Activated CD4-positive, alpha-beta T cell treated with anti-CD3 and anti-CD28 coated beads, Interleukin-2, amount 50 U/mL, for 48 hours (primary cell): Measurements from ENCODE around the gene ARHGEF10L.

Experiments
- DNase-seq, 2 experiments: peaks; one replicate each; pipeline ENCODE4 v3.0.0-alpha.2; 2020

The ARHGEF10L gene

DNA sequence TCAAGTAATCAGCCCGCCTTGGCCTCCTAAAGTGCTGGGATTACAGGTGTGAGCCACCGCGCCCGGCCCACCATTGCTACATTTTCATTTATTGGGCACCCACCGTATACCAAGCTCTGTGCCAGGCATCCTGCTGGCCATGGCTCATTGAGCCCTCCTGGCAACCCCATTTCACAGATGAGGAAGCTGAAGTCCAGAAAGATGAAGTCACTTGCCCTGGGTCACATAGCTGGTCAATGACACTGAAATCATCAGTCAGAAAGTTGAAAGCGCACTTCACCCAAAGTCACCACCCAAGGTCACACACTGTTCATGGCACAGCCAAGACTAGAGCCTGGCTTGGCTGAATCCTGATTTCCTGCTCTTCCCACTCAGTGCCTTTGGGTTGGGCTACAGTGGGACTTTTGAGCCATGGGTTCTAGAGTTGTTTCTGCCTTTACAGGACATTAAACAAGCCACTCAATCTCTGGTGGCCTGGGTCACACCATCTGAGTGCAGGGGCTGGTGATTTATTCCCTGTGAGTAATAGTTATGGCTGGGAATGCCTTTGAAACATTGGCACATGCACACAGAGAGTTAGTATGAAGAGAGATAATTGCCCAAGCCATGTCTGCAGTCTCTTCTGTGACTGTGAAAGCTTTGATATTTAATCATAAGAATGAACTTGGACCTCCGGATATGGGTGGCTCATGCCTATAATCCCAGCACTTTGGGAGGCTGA is 16.0 kb upstream of the ARHGEF10L start:
- no peak for DNase-seq

DNA sequence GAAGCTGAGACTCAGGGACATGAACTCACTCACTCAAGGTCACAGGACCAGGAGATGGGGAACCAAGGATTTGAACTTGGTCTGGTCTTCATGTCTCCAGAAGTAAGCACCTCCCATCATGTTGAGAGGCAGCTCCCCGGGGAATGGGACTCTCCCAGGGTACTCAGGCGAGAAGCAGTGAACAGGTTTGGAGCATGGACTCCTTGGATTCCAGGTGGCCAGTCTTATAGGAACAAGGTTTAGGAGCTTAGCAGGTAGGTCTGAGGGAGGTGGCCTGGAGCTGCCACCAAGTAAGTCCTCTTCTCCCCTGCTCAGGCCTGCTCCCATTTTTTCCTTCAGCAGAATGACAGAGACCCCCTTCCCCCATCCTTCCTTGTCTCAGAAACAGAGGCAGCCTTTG is 14.9 kb upstream of the ARHGEF10L start:
- DNase-seq: no peak

DNA sequence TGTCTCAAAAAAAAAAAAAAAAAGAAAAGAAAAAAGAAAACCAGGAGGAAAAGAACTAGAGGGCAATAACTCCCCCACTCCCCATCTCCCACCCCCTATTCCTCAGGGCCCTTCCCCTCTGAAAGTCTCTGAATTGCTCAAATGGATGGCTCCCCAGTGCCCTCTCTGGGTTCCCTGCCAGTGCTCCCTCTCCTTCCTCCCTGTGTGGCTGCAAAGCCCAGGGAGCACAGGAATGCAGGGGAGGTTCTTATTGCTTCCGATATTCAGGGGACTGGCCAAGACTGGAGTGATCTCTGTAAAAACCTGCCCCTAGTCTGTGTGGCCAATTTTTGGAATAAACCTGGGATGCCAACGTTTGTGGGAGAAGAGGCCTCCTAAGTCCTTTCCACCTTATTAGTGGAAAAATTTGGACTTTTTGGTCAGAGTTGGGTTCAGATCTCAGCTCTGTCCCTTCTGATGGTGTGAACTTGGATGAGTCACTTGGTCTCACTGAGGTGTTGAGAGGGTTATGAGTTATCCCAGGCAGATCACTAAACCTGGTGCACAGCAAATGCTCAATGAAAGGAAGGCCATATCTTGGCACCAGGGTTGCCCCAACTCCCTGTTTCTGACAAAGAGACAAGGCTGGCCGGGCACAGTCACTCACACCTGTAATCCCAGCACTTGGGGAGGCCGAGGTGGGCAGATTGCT is 13.4 kb upstream of the ARHGEF10L start:
- DNase-seq: no peak

DNA sequence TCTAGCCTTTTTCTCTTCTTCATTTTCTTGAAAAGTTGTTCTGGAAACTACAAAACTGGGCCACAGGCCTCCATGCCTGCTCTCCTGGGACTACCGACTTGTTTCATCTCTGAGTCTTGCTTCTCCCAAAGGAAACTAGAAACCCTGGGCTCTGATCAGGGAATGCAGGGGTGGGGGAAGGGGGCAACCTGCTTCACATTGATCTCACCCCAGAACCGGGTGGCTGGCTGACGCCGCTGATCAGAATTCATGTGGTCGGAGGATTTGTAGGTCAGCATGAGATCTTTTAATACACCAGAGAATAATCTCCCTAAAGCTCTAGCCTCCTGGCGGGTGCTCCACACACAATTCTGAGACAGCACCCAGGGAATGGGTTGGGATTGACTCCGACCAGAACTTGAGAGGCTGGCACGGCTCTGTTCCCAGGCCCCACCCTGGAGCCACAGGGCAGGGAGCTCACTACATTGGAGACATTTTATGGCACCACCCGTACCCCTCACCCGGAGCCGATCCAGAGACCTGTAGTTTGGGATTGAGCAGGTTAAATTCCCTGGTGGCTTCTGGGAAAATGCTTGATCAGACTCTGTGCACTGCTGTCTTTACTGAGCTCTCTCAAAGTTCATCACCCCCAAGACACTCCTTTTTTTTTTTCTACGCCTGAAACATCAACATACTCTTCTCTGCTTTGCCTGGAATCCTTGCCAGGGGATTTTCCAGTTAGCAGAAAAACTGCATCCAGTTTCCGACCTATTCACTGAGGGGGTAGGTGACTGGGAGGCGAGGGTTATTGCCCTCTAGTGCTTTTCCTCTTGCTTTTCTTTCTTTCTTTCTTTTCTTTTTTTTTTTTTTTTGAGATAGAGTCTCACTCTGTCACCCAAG is 12.2 kb upstream of the ARHGEF10L start:
- no peak for DNase-seq

DNA sequence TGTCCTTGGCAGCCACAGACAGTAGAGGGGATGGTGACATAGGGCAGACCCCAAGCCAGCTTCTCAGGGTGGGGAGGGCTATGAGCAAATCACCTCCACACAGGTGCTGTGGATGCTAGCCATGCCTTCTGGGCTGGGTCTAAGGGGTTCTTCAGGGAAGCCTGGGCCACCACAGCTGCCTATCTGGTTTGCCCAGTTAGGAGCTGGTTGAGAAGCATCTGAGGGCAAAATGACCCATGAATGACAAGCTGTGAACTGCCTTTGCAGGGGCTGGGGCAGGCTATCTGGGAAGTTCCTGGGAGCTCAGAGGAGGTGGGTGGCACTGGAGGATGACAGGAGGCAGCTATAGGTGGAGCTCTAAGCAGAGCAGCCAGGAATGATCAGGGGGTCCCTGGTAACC is 10.1 kb upstream of the ARHGEF10L start:
- no peak for DNase-seq

DNA sequence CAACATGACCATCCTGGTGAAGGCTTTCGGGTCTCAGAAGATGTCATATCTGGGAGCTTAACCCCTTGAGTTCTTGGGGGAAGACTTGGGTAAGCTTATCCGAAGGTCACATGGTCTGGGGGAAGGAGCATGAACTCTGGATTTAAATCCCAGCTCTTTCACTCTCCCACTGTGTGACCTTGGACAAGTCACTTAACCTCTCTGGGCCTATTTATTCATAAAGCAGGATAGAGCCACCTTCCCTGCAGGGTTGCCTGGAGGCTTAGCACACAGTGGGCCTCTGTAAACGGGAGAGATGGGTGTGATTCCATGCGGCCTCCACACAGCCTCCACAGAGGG is 8.2 kb upstream of the ARHGEF10L start:
- no peak for DNase-seq

DNA sequence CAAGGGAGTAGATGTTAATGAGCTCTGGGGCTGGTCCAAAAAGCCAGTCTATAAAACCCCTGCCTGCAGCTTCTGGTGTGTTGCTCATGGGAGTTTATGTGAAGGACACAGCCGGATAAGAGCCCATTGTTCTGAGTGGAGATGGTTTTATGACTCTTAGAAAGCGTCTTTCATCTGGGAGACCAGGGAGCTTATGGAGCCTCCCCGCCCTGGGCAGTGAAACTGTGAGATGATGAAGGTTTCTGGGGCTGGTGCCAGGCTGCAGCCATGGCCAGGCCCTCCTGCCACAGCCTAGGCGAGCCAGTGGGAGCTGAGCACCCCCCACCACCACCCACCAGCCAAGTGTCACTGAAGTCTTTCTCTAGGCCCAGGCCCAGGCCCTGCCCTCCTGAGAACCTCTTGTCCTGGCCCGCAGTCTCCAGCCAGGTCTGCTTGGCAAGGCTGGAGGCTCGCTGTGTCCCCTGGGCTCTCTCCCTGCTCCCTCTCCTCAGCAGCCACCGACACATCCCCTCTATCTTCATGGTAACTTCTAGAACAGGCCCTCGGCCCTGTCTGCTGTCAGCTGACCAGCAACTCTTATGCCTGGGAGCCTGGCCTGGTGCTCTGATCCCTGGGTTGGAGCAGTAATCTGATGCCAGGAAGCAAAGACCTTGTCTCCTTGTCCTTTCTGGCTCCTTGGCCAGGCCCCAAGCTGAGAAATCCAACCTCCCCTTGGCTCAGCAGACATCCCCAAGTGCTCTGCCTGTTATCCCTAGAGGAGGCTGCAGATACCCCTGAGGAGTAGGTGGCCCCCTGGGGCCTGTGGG is 7.6 kb upstream of the ARHGEF10L start:
- no peak for DNase-seq

DNA sequence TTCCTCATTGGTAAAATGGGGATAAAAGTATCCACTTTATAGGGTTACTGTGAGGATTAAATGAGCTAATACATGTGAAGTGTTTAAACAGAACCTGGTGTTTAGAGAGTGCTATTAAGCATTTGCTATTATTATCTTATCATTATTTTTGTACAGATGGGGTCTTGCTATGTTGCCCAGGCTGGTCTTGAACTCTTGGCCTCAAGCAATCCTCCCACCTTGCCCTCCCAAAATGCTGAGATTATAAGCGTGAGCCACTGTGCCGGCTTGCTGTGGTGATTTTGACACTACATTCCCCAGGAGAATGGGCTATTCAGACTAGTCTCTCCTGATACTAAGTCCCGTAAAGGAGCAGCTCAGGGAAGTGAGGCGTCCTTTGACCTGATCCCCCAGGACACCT is 6.3 kb upstream of the ARHGEF10L start:
- DNase-seq: no peak

DNA sequence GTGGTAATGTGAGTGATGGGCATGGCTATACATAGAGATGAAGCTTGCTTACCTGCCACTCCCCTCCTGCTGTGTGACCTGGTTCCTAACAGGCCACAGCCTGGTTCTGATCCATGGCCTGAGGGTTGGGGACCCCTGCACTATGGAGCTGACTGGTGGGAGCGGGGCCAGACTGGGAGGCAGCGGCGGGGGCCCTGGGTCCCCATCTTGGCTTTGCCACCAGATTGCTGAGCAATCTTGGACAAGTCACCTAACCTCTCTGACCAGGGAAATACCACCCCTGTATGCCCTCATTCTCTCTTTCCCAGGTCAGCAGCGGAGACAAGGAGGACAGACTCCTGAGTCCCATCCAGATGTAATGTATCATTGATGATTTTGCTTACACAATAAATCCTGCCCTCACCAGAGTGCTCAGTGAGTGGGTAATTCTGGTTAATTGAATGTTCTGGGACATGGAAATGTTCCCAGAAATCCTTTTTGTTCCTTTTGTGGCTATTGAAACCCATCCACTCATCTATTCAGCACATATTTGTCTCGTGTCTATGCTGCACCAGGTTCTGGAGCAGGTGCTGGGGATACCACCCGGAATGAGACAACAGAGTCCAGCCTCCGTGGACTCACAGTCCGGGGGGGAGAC is 4.1 kb upstream of the ARHGEF10L start:
- DNase-seq: no peak

DNA sequence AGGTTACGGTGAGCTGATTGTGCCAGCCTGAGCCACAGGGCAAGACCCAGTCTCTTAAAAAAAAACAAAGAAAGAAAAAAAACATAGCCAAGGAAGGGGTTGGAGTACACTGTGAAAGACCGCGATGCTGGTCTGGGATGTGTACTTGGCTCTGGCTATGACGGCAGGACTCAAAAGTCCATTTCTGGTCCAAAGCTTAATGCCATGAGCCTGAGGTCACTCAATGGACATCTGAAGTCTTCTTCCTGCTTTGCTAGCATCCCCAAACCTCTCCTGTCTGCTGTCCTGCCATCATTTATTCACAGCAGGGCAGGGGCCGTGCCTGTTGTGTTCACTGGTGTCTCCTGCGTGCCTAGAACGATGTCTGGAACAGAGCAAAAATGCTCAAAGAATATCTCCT is 1.5 kb upstream of the ARHGEF10L start:
- no peak for DNase-seq

DNA sequence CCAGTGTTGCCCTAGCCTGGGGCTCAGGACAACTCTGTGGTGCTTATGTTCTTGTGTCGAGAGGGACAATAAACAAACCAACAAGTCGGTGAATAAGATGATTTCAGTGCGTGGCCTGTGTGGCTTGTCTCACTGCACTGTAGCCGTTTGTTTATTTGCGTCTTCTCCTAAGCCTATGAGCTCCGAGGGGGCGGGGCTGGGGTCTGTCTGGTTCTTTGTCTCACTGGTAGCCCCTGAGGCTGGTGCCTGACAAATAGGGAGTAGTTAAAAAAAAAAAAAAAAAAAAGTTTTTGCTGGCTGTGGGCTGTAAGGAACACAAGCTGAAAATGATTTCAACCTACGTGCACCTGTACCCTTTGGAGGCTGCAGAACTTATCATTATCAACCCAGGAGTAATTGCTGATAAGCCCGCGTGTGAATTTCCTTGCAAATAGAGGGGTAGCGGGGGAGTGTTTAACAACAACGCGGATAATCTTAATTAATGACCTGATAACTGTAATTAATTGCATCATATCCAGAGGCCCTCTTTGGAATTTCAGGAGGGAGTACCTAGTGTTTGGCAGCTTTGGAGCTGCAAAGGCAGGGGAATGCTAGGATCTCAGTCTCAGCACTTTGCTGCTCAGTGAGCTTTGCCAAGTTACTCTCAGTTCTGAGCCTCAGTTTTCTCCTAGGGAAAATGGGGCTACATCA is 925 bp upstream of the ARHGEF10L start:
- DNase-seq: no peak

DNA sequence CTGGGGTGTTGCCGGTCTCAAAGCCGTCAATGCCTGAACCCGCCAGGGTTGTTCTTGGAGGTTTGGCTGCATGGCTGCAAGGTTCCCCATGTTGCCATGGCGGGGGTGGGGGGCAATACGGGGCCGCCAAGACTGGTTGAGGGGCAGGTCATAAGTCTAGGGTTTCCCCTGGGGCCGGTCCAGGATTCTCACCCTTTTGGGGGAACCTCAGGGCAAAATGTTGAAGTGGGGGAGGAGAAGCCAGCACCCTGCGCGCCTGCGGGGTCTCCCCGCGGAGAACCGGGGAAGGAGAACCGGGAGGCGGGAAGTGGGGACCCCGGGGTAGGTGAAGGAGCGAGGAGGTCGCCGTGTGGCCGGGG is 401 bp upstream of the ARHGEF10L start:
- DNase-seq: no peak

DNA sequence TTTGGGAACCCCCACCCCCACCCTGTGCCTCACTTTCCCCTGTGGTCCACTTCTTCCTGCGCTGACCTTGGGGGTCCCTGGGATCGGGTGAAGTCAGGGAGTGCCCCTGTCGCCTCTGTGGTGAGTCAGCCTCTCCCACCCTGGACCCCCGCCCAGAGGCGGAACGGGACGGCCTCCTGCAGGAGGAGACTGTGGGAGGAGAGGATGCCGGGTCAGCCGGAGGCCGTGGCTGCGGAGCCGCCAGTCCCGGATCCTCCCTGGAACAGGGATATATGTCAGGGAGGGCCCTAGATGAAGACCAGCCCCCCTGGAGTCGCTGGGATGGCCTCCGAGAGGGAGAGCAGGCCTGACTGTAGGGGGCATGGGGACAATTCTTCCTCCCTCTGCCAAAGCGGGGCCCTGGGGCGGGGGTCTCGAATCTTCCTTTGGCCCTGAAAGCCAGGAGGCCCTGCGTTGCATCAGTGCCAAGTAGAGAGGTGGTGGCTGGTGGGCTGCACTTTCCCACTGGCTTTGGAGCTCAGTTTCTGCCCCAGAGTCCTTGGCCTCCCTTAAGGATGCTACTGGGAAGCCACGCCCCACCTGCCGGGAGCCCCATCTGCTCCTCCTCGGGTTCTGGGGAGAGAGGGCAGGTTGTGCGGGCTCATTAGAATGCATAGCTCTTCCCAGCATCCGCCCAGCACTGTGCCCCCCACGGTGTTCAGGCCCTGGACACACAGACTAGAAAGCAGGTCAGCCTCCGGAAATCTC is 930 bp downstream of the ARHGEF10L start:
- DNase-seq: no peak

DNA sequence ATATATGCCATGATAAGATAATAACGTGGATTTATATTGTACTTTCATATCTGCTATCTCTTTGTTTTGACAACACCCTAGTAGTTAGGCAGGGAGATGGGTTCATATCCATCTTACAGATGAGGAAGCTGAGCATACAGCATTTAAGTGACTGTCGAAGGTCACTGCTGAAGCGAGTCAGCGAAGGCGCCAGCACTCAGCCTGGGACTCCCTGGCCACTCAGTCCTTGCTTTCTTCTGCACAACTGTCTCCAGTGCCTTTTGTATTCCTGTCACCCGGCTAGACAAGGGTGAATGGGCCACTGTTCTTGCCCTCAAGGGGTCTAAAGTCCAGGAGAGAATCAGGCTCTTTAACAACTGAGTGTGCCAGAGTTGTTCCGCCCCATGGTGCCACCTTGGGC is 3.1 kb downstream of the ARHGEF10L start:
- no peak for DNase-seq

DNA sequence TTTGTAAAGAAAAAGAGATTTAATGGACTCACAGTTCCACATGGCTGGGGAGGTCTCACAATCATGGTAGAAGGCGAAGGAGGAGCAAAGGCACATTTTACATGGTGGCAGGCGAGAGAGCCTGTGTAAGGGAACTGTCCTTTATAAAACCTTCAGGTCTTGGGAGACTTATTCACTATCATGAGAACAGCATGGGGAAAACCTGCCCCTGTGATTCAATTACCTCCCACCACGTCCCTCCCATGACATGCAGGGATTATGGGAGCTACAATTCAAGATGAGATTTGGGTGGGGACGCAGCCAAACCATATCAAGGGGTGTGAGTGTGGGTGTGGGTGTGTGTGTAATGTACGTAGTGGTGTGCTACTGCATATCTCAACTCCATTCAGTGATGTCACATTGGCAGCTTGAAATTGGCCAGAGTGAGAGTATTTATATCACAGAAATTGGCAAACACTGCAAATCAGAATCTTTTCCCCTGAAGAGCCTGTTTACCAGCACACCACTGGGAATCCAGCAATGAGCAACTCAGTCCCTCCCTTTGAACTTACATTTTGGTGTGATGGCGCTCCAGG is 5.4 kb downstream of the ARHGEF10L start:
- no peak for DNase-seq

DNA sequence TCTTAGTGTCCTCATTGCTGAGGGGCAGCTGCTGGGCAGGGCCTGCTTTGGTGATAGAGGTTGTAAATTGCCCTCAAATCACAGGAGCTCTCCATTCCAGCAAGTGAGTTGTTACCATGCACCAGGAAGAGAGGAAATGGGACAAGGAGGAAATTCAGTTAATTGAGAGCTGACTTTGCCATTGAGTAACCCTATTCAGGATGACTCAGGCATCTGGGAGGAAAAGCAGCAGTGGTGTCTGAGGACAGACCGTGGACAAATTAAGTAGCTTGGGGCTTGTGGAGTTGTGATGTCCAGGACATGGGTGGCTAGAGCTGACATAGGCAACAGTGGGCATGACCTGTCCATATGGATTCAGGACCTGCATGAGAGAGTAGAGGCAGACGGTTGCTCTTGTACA is 5.9 kb downstream of the ARHGEF10L start:
- DNase-seq: no peak

DNA sequence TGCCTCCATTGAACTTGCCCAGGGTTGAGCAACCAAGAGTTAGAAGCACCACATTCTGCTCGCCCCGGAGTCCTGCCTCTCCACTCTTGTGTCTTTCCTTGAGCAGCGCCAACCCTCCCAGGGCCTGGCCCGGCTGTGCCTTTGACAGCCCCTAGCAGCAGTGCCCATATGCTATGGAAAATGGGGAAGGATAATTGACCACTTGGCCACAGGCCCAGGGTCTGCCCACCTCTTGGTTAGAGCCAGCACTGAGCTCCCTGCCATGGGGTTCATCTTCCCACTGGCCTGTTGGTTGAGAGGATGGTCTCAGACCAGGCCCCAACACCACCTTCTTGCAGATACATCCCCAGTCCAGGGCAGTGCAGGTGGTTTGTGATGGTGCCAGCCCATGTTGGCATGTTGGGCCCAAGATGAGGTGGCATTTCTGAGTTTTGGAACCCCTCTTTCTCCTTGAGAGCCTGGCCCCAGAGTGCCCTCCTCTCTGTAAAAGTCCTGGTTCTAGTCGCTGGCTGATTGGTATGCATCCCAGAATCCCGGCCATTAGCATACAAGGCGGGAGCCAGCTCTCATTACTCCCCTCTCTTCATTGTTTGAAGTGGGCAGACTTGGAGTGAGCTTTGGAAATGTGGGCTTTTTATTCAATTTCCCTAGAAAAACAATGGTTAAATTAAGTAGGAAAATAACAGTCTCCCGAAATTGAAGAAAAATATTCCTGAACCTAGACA is 7.6 kb downstream of the ARHGEF10L start:
- DNase-seq: no peak

DNA sequence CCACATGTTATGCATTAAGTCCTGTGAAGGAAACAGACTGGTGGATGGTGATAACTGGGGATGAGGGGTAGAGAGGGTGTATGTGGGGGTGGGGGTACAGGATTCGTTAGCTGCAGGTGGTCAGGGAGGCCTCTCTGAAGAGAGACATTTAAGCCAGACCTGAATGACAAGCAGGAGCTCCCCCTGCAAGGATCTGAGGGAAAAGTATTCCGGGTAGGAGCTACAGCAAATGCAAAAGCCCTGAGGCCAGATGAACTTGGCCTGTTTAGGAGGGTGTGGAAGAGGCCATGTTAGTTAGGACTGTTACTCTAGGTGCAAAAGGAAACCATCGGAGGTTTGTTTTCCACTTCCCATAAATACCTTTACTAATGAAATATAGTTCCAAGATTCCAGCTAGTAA is 9.9 kb downstream of the ARHGEF10L start:
- no peak for DNase-seq

DNA sequence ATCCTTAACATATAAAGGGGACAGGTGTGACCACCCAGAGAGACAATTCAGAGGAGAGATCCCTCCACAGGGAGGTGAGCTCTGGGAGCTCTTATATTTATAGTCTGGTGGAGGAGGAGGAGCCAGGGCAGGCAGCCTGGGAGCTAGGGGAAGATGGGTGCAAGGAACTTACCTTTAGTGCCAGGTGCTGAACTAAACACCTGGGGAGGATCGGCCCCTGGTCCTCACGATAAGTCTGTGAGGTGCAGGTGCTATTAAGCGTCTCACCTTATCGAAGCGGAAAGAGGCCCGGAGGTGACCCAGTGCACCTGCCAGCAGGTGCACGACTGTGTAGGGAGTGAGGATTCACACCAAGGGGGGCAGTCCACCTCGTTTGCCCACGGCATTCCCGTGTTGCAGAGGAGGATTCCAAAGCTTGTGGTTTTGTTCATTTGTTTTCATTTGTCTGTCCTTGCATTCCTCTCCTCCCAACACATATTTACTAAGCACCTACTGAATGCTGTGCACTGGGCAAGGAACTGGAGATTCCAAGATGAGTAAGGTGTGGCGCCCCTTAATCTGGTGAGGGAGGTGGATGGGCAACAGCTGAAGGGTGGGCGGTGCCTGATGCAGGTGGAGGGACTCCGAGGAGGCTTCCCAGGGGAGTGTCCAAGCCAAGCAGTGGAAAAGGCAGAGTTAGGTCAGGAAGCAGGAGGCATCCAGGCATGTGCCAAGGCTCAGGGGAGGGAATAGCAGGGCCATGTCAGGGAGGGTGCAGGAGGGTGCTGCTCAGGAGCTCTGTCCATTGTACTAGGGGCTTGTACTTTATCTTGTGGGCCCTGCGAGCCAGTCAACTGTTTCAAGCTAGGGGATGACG is 11.5 kb downstream of the ARHGEF10L start:
- DNase-seq: no peak
